ENCODE measurements around the gene HBM.
"Not testable (repeated sequence)": the region's sequence is repeated elsewhere in the genome, so short reads cannot be mapped to it uniquely, and the experiment has no call there.

The HBM gene

GRCh38 chr16:165539-166374 lies at the start of gene HBM:
TSS of gene HBM (plus strand) at chr16:165978. CDS start at chr16:165998, 20 bp downstream.
- no peak for DNase-seq (ENCODE audit: low read depth)

GRCh38 chr16:116015-116414 lies 49.8 kb upstream of the HBM start:
- DNase-seq (ENCODE audit: low read depth): no peak

GRCh38 chr16:117379-118365 lies 48.1 kb upstream of the HBM start:
- DNase-seq (ENCODE audit: low read depth): peak; percentile 21

- DNase-seq (ENCODE audit: low read depth): no peak
Measured at GRCh38 chr16:118857-119256, 46.9 kb upstream of the HBM start.

GRCh38 chr16:119295-119694 lies 46.5 kb upstream of the HBM start:
- DNase-seq (ENCODE audit: low read depth): no peak

GRCh38 chr16:119835-120491 lies 45.8 kb upstream of the HBM start:
- DNase-seq (ENCODE audit: low read depth): no peak

GRCh38 chr16:120756-121155 lies 45.0 kb upstream of the HBM start:
- DNase-seq (ENCODE audit: low read depth): no peak

GRCh38 chr16:122361-122760 lies 43.4 kb upstream of the HBM start:
- DNase-seq (ENCODE audit: low read depth): no peak

GRCh38 chr16:123558-124350 lies 42.0 kb upstream of the HBM start:
- not testable (repeated sequence) for DNase-seq (ENCODE audit: low read depth)

GRCh38 chr16:125011-125410 lies 40.8 kb upstream of the HBM start:
- no peak for DNase-seq (ENCODE audit: low read depth)

- DNase-seq (ENCODE audit: low read depth): no peak
Measured at GRCh38 chr16:129075-129474, 36.7 kb upstream of the HBM start.

- DNase-seq (ENCODE audit: low read depth): no peak
Measured at GRCh38 chr16:130533-131173, 35.1 kb upstream of the HBM start.

- no peak for DNase-seq (ENCODE audit: low read depth)
Measured at GRCh38 chr16:132120-132519, 33.7 kb upstream of the HBM start.

GRCh38 chr16:133716-134115 lies 32.1 kb upstream of the HBM start:
- no peak for DNase-seq (ENCODE audit: low read depth)

- no peak for DNase-seq (ENCODE audit: low read depth)
Measured at GRCh38 chr16:138049-138417, 27.7 kb upstream of the HBM start.

GRCh38 chr16:140175-140857 lies 25.5 kb upstream of the HBM start:
- no peak for DNase-seq (ENCODE audit: low read depth)

GRCh38 chr16:142405-142967 lies 23.3 kb upstream of the HBM start:
- no peak for DNase-seq (ENCODE audit: low read depth)

GRCh38 chr16:143047-143446 lies 22.7 kb upstream of the HBM start:
- no peak for DNase-seq (ENCODE audit: low read depth)

GRCh38 chr16:143456-143855 lies 22.3 kb upstream of the HBM start:
- no peak for DNase-seq (ENCODE audit: low read depth)

- DNase-seq (ENCODE audit: low read depth): no peak
Measured at GRCh38 chr16:144797-145252, 21.0 kb upstream of the HBM start.
